ENCODE measurements around the gene HK1.
"Not testable (repeated sequence)": the region's sequence is repeated elsewhere in the genome, so short reads cannot be mapped to it uniquely, and the experiment has no call there.

Gene HK1

DNA sequence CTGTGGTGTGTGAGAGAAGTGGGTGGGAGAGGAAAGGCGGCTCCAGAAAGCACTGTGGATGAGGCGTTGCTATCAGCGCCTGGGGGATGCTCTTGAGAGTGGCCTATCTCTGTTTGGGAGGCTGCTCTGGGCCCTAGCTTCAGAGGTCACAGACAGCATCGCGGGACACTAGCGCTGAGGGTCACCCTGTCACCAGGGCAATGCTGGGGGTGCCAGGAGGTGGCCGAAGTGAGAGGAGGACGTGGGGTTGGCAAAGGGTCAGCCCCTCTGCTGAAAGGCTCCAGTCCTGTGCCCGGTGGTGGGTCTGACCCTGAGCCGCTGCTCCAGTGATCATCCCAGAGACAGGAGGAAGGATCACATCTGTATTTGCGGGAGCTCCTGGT, 141.4 kb downstream of the HK1 start:
- DNase-seq (ENCODE audit: low spot score): no peak

DNA sequence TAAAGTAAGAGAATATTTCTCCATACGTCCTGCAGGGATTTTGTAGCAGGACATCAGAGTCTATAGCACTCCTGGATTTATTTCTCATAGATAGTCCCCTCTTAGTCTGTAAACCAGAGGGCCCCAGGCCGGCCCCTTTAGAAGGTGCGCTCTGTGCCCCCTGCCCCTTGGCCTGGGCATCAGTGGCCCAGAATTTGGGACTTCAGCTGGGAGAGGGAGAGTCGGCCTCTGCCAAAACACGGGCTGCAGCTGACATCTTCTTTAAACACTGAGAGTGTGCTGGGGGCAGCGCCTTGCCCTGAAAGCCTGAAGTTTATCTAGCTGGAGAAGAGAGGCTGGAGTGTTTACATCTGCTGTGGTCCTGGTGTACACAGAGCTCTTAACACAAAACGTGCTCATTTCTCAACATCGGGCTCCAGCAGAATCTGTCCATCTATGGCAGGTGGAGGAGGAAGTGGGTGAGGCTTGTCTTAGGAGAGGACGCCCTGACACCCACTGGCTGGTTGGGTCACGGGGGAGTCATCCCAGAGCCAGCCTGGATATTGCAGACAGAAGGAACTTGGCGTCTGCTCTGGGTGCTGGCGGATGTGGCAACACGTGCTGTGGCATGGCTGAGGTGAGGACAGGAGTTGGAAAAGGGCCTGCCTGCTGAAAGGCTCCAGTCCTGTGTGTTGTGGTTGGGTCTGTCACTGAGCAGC, 143.5 kb downstream of the HK1 start:
- DNase-seq (ENCODE audit: low spot score): no peak

GRCh38 chr10:69422676-69423075, 144.4 kb downstream of the HK1 start:
- DNase-seq (ENCODE audit: low spot score): no peak

- DNase-seq (ENCODE audit: low spot score): no peak
Observed at GRCh38 chr10:69425041-69425440, 146.7 kb downstream of the HK1 start.

DNA sequence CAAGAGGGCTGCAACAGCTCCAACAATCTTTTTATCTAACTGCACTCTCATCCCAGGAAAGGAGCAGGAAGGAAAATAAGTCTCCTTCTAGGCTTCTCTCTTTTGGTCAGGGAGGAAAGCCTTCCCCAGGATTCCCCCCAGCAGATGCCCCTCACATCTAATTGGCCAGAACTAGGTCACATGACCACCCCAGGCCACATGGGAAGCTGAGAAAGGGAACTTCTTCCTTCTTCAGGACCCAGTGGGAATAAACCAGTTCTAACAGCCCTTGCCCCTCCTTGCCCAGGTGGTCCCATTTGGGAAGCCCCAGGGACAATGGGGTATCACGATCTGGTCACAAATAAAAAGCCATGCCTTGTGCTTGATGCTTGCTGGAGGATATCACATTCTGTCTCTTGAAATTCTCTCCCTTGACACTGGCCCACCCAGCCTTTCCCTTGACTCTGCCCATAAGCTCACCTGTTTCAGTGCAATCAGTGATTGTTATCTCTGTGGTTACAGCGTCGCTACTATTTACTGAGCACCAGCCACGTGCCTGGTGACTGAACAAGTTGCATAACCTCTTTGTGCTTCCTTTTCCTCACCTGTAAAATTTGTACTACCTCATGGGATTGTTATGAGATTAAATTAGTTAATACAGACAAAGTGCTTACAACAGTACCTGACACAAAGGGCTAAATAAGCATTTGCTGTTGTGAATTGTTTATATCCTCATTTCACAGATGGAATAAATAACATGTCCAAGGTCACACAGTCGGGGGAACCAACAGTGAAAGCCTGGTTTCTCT, 147.4 kb downstream of the HK1 start:
- peak; percentile 66 for DNase-seq (ENCODE audit: low spot score)

- DNase-seq (ENCODE audit: low spot score): no peak
Observed at GRCh38 chr10:69426376-69426727, 148.1 kb downstream of the HK1 start.

DNA sequence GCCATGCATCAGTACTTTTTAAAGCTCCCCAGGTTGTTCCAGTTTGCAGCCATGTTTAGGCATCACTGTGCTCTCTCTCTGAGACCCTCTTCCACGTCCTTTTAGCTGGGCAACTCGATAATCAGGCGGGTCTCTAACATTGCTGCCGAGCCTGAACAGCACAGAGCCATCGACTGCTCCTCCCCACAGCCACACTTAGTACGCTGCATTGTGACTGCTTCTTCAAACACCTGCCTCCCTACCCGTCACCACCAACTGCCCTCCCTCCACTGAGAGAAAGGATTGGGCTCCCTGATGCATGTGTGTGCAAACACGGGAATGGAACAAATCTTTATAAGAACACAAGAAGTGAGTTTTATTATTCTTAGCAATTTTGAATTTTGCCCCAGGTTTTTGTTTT, 149.9 kb downstream of the HK1 start:
- no peak for DNase-seq (ENCODE audit: low spot score)

GRCh38 chr10:69434169-69434568, 155.9 kb downstream of the HK1 start:
- no peak for DNase-seq (ENCODE audit: low spot score)

DNA sequence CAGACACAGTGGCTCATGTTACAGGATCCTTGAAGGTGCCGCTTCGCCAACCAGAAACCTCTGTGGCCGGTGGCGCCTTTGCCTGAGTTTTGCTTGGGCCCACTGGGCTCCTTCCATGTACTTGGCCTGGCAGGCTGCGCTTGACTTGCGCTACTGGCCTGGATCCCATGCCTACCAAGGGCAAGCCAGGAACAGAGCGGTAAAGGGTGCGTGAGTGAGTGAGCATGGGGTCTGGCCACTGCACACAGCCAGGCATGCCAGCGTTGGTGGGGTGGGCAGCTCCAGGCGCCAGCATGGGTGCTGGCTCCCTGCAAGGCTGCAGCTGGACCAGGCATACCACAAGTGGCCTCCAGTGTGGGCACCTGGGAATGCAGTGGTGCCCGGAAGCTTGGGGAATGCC, 156.6 kb downstream of the HK1 start:
- DNase-seq (ENCODE audit: low spot score): no peak

- DNase-seq (ENCODE audit: low spot score): no peak
Observed at GRCh38 chr10:69435966-69436520, 157.7 kb downstream of the HK1 start.

GRCh38 chr10:69437321-69438259, 159.3 kb downstream of the HK1 start:
- DNase-seq (ENCODE audit: low spot score): no peak

GRCh38 chr10:69438536-69439349, 160.4 kb downstream of the HK1 start:
- DNase-seq (ENCODE audit: low spot score): no peak

DNA sequence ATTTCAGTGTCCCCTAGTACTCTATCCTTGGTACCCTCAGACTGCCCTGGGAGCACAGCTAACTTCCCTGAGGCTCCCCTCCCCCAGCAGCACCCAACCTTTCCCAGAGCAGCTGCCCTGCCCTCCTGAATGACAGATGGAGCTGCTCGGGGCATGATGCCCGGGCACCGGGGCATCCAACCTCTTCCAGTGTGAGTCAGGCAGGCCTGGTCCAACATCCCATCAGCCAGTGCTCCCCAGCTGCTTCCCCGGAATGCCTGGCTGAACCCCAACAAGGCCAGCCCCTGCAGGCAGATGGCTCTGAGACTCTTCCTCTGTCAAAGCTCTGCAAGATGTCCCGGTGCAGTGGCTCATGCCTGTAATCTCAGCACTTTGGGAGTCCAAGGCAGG, 161.0 kb downstream of the HK1 start:
- no peak for DNase-seq (ENCODE audit: low spot score)

GRCh38 chr10:69439813-69440506, 161.7 kb downstream of the HK1 start:
- DNase-seq (ENCODE audit: low spot score): no peak

DNA sequence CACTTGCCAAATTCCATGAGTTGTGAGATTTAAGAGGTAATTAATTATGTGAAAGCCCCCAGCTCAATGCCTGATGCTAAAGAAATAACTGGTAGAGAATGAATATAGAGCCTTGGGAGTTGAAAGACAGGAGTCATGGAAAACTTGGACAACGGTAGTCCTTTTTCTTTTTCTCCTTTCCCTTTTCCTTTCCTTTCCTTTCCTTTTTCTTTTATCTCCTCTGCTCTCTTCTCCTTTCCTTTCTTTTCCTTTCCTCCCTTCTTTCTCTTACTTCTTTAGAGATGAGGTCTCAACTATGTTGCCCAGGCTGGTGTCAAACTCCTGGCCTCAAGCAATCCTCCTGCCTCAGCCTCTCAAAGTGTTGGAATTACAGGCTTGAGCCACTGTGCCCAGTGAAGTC, 165.1 kb downstream of the HK1 start:
- DNase-seq (ENCODE audit: low spot score): no peak

- DNase-seq (ENCODE audit: low spot score): no peak
Observed at GRCh38 chr10:69445041-69445440, 166.7 kb downstream of the HK1 start.

- no peak for DNase-seq (ENCODE audit: low spot score)
Observed at GRCh38 chr10:69446229-69446628, 167.9 kb downstream of the HK1 start.

GRCh38 chr10:69446650-69447151, 168.4 kb downstream of the HK1 start:
- no peak for DNase-seq (ENCODE audit: low spot score)

DNA sequence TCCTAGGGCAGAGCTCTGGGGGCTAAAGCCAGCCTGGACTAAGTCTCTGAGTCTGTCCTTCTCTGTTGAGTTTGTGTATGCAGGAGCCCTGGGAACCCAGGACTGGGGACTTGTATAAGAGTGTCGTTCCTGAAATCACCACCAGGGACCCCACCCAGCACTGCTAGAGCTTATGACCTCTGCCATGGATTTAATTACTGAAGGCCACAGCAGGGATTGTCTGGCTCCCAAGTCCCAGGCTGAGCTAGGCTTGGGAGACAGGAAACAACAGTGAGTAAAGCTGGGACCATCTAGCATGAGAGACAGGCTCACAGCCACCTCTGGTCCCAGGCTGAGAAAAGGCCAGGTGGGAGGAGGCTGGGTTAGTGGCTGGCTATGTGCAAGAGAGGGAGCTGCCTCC, 171.5 kb downstream of the HK1 start:
- DNase-seq (ENCODE audit: low spot score): peak; percentile 51

DNA sequence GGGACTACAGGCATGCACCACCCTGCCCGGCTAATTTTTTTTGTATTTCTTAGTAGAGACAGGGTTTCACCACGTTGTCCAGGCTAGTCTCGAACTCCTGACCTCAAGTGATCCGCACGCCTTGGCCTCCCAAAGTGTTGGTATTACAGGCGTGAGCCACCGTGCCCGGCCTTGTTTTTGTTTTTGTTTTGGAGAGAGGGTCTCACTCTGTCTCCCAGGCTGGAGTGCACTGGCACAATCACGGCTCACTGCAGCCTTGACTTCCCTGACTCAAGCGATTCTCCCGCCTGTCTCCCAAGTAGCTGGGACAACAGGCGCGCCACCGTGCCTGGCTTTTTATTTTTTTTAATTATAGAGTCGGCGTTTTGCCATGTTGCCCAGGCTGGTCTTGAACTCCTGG, 172.1 kb downstream of the HK1 start:
- DNase-seq (ENCODE audit: low spot score): not testable (repeated sequence)

All from CD4-positive, alpha-beta T cell treated with Interleukin-15 for 4 hours (primary cell).